NCI-H1694 treated with DMSO at 0.1 percent for 48 hours (cell line): ENCODE results near the gene ABHD17B.

Experiments
- DNase-seq: peaks from one replicate; lab custom pipeline; 2025; lab: John Stamatoyannopoulos, UW

ABHD17B gene

GRCh38 chr9:71876829-71877228 is 34.2 kb downstream of the ABHD17B start:
- no peak for DNase-seq

- DNase-seq: no peak
These were observed 34.9 kb downstream of the ABHD17B start for GRCh38 chr9:71876106-71876505.

GRCh38 chr9:71875345-71875744 is 35.6 kb downstream of the ABHD17B start:
- no peak for DNase-seq

- no peak for DNase-seq
These were observed 47.4 kb downstream of the ABHD17B start for GRCh38 chr9:71863631-71864030.

GRCh38 chr9:71861618-71862017 is 49.4 kb downstream of the ABHD17B start:
- no peak for DNase-seq

- no peak for DNase-seq
These were observed 51.1 kb downstream of the ABHD17B start for GRCh38 chr9:71859939-71860338.

- DNase-seq: no peak
These were observed 52.2 kb downstream of the ABHD17B start for GRCh38 chr9:71858812-71859211.

GRCh38 chr9:71858102-71858798 is 52.7 kb downstream of the ABHD17B start:
- no peak for DNase-seq

- no peak for DNase-seq
These were observed 53.8 kb downstream of the ABHD17B start for GRCh38 chr9:71857159-71857558.

- DNase-seq: no peak
These were observed 56.2 kb downstream of the ABHD17B start for GRCh38 chr9:71854811-71855210.

- no peak for DNase-seq
These were observed 57.9 kb downstream of the ABHD17B start for GRCh38 chr9:71853084-71853483.

- DNase-seq: no peak
These were observed 60.0 kb downstream of the ABHD17B start for GRCh38 chr9:71850996-71851395.

GRCh38 chr9:71847892-71848291 is 63.1 kb downstream of the ABHD17B start:
- no peak for DNase-seq

GRCh38 chr9:71844808-71845207 is 66.2 kb downstream of the ABHD17B start:
- DNase-seq: no peak

- no peak for DNase-seq
These were observed 71.3 kb downstream of the ABHD17B start for GRCh38 chr9:71839668-71840067.

- no peak for DNase-seq
These were observed 75.4 kb downstream of the ABHD17B start for GRCh38 chr9:71835596-71835995.

GRCh38 chr9:71830929-71831328 is 80.1 kb downstream of the ABHD17B start:
- no peak for DNase-seq

- DNase-seq: no peak
These were observed 80.8 kb downstream of the ABHD17B start for GRCh38 chr9:71830153-71830552.

- DNase-seq: no peak
These were observed 84.7 kb downstream of the ABHD17B start for GRCh38 chr9:71826279-71826678.

- DNase-seq: no peak
These were observed 86.7 kb downstream of the ABHD17B start for GRCh38 chr9:71824257-71824656.

- DNase-seq: no peak
These were observed 88.1 kb downstream of the ABHD17B start for GRCh38 chr9:71822935-71823334.

- no peak for DNase-seq
These were observed 88.5 kb downstream of the ABHD17B start for GRCh38 chr9:71822456-71822855.

- DNase-seq: no peak
These were observed 89.6 kb downstream of the ABHD17B start for GRCh38 chr9:71821405-71821804.

GRCh38 chr9:71820403-71820921 is 90.5 kb downstream of the ABHD17B start:
- DNase-seq: no peak
